Measurements from ENCODE around the gene SLC16A8.

The SLC16A8 gene

DNA sequence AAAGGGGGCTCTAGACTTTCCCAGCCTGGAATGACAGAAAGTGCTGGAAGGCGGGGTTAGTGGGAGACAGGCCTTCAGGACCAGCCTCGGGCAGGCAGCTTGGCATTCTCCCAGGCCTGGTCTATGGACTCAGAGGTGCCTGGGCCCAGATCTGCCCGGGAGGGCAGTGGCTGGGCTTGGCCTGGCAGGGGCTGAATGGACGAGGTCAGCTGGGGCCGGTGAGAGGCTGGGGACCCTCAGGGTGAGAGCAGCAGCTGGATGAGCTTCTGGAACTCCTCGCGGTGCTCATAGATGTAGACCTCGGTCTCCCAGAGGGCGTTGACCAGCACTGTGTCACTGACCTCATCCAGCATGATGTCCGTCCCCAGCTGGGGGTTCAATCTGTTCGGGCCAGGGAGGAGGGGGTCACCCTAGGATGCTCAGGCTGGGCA, 28.0 kb upstream of the SLC16A8 start:
- no peak for DNase-seq (ENCODE audit: low read depth)

DNA sequence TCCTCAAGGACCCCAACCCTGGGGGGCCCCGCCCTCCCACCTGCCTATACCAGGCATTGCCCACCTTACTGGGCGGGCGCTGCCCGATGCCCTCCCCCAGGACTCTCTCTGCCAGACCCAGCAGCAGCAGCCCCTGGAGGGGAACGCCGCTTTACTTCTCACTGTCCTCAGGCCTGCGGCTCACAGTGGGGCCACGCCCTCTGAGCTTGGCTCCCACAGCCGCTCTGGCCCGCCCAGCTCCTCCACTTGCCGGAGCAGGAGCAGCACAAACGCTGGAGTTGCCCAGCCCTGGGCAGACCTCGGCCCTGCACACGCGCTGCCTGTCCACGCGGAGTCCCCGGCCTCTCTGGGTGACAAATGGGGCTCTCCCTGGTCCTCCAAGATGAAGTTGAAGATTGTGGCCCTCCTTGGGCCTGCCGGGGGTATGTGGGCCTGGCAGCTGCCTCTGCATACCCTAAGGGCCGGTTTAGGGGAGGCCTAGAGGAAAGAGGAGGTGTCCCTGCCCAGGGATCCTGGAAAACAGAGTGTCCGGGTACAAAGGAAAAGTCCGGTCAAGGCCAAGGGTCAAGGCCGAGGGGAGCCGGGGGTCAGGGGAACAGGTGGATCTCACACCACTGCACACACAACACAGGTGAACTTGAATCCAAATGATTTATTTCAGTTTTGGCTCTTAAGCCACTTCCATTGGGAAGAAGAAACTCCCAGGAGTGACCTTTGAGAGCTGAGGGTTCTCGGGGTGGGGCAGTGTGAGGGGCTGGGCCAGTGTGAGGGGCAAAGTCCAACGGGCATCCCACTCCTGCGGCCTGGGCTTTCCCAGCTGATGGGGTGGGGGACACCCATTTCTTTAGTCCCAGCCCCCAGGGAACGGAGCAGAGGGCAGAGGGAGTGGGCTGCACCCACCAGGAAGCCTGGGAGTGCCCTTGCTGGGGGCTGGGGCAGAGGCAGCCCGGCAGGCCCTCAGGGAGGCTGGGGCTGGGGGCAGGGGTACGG, 27.2 kb upstream of the SLC16A8 start:
- DNase-seq (ENCODE audit: low read depth): peak; percentile 20

DNA sequence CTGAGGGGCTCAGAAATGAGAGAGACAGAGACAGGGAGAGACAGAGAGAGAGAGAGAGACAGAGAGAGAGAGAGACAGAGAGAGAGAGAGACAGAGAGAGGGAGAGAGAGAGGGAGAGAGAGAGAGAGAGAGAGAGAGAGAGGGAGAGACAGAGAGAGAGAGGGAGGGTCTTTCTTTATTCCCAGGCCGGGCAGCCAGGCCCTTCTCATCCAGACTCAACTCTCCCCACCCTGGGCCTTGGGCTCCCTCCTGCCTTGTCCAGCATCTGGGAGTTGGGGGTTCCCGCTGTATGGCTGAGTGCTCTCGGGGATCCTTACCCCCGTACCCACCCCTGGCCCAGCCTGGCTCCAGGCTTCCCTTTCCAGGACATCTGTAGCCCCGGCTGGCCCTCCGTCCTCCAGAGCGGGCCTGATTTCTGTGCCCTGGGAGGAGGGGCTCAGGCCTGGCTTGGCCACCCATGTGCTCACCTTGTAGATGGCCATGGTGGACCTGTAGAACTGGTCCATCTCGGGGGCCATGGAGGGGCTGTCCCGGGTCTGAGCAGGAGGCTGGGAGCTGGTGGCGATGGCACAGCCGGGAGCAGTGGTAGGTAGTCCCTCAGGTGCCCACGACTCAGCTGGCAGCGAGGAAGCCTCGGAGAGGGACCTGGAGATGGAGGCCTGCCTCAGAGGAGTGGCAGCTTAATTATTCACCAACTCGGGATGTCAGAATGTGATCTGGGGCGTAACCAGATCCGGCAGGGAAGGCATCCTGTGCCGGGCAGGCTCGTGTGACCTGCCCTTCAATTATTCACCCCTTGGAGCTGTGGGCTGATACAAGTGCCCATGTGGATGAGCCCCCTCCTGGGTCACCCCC, 26.3 kb upstream of the SLC16A8 start, which contains the start of gene BAIAP2L2:
Gene BAIAP2L2, minus strand, starts transcription at position 677 of the 855 bp plus-strand sequence. Its CDS starts 159 bp downstream, at position 518.
- DNase-seq (ENCODE audit: low read depth): no peak

DNA sequence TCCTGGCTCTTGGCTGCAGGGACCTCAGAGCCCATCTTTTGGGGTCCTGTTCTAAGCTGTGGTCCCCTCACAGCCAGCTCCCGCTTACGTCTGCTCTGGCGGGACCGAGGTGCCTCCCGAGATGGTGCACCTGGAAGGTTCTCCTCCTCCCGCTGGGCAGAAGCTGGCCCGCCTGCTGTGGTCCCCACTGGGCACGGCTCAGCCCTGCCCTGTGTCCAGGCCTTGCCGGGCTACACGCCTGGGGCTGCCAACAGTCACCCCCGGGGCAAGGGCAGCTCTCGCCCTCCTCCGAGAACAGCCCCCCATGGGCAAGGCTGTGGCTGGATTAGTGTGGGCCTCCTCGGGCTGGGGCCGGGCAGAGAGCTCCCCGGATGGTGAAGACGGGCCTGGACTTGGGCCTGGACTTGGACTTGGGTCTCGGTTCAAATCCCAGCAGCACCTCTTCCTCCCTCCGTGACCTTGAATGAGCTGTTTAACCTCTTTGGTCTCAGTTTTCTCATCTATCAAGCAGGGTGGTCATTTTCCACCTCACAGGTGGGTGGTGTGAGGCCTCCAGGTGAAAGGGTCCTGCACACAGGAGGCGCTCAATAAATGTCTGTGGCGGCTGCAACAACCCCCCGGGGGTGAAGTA, 25.5 kb upstream of the SLC16A8 start:
- no peak for DNase-seq (ENCODE audit: low read depth)

DNA sequence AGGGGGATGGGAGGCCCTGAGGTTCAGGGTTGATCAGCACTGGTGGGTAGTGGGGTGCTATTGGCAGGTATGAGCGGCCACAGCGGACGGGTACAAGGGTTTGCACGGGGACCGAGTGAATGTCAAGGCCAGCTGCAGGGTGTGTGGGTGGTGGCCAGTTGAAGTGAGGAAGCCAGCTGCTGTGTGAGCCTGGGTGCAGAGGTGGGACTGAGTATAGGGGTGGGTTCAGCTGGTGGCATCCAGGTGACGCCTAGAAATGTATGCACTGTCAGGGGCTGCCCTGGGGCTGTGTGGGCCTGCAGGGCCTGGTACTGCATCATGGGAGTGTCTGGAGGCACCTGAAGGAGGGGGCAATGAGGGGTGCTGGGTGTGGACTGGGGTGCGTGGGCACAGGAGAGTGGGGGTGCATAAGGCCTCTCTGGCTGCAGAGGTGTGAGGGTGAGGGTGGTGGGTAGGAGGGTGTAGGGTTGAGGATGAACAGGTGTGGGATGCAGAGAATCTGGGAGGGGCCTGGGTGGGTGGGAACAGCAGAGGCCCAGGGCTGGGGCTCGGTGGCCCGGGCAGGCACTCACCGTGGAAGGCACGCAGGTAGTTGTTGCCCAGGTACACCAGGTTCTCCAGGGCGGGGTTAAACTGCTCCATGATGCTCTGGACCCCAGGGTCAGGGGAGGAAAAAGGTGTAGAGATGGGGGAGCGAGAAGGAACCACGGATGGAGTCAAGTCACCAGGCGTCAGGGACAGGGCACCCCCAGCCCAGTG, 24.8 kb upstream of the SLC16A8 start:
- DNase-seq (ENCODE audit: low read depth): no peak

DNA sequence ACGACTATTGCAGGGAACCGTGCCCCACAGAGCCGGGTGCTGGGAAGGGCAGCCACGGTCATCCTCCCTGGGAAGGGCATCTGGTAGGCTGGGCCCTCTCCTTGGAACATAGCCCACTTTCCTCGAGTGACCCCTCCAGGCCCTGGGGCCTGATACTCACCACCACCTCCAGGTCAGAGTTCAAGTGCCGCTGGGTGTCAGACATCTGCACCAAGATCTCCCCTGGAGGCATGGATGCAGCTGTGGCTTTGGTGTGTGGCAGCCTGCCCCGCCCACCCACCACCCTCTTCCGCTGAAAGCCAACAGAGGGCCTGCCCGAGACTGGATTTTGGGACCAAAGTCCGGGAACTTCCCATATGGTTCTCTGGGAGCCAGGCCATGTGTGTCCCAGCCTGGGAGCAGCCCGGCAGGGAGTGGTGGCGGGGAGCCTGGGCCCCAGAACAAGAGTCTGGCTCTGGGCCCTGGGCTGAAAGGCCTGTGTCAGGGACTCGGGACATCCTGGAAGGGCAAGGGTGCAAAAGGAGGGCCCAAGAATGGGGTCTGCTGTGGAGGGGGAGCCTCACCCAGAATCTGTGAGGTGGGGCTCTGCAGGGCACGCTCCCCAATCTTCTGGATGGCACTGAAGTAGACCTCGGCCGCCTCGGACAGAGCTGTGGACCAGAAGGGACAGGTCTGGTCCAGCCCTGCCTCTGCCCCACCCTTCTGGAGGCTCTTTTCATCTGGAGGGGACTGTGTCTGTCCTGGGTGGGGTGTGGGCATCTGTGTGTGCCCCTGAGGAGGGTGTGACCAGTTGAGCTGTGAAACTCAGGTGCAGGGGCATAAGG, 23.9 kb upstream of the SLC16A8 start:
- no peak for DNase-seq (ENCODE audit: low read depth)

DNA sequence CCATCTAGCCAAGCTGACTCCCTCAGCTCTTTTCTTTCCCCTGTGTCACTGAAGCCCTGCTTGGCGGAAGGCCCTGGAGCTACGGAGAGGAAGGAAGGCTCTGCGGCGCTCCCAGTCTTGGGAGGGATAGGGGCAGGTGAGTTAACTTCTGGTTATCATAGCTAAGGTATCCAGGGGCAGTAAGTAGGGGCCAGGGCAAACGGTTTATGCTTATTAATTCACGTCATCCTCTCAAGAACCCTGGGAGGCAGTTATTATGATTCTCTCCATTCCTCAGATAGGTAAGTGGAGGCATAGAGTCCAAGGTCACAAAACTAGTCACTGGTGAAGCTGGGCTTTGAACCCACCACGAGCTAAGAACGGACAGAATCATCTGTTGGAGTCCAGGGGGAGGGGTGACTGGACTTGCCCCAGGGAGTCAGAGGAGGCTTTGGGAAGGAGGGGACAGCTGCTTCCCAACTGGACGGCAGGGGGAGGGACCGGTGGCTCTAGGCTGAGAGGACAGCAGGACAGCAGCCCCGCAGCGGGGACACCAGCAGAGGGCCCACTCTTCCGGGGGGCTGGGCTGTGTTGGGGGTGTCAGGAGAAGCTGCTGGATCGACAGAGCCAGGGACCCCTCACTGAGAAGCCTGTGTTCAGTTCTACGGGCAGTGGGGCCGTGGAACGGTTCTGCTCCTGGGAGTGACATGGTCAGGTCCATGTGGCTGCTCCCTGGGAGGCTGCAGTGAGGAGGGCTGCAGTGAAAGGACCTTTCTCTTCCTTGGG, 23.0 kb upstream of the SLC16A8 start:
- DNase-seq (ENCODE audit: low read depth): no peak

DNA sequence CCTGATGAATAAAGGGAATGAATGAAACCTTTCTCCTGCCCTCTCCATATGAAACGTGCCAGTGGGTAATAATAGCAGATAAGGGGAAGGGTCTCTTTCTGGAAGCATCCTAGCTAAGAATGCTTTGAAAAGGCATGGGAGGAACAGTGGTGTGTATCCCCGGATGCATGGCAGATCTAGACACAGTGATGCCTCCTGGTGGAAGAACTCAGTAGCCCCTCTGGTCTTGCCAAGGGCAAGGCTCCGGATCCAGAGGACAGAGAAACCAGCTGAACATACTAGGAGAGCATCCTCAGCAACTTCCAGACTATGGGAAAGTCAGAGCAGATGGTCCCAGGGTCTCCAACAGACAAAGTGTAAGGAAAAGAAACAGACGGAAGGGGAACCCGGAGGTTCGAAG, 20.1 kb upstream of the SLC16A8 start:
- DNase-seq (ENCODE audit: low read depth): peak; percentile 31

DNA sequence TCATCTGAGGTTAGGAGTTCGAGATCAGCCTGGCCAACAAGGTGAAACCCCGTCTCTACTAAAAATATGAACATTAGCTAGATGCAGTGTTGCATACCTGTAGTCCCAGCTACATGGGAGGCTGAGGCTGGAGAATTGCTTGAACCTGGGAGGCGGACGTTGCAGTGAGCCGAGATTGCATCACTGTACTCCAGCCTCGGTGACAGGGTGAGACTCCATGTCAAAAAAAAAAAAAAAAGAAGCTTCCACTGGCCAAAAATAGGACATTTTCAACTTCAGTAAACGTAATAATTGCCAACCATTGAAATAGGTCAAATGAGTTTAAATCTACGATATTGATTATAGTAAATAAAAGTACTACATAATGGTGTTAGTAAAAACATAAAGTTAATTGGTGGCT, 19.7 kb upstream of the SLC16A8 start:
- no peak for DNase-seq (ENCODE audit: low read depth)

DNA sequence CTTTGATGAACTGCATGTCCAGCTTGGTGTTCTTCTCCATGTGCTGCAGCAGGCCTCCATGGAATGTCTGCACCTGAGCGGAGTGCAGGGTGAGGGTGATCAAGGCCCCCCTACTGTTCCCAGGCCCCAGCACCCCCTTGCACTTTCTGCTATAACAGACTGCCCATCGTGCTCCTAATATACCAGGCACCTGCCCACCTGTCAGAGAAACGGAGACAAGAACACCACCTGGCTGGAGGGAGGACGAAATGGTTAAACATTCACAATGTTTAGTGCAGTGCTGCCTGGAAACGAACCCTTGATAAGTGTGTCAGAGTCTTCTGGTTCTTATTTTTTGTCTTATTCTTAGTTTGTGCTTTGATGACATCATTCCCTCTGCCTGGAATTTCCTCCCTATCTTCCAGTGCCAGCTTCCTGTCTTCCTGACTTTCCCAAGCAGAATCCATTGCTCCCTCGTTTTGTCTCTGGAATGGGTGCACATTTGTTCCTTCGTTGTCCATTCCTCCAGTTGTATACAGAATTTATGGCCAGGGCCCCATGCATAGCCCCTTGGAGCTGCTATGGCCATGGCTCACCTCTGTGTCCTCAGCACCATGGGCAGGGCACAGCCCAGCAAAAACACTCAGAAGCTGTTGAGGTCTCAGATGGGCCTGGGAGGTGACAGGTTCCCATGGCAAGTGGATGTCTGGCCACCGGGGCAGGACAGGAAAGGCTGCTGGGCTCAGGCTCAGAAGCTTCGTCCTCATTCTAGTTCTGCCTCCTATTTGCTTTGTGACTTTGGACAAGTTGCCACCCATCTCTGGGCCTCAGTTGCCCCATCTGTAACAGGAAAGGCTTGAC, 14.6 kb upstream of the SLC16A8 start:
- DNase-seq (ENCODE audit: low read depth): peak; percentile 63

DNA sequence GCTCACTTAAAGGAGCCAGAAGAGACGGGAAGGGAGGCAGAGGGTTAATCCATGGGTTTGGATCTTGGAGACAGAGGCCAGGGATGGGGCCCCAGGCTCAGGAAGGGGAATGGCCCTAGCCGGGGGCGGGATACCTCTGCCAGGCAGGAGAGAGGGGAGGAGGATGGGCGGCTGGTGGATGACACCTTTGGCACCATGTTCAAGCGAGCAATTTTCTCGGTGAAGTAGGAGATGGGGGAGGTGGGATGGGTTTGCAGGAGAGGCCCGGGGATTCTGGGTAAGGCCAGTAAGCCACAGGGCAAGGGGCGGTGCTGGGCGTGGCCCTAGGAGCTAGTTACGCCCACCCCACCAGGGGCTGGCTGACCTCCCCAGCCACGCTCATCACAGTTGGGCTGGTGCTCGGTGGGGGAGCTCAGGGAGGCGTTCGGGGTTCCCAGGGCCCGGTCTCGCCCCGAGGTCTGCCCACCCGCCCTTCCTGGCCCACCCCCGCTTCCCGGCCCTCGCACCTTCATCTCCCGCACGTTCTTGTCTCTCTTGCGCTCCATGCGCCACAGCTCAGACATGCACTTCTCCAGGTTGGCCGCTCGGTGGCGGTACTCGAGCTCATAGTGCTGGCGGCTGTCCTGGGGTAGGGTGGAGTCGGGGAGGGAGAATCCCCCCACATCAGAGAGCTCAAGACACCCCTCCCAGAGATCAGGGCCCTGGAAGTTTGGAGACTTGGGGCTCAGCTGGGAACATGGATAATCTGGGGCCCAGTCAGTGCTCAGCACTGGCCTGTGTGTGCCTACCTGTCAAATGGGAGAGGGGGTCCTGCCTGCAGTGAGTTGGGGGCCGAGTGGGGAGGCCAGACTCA, 13.8 kb upstream of the SLC16A8 start:
- peak; percentile 22 for DNase-seq (ENCODE audit: low read depth)

DNA sequence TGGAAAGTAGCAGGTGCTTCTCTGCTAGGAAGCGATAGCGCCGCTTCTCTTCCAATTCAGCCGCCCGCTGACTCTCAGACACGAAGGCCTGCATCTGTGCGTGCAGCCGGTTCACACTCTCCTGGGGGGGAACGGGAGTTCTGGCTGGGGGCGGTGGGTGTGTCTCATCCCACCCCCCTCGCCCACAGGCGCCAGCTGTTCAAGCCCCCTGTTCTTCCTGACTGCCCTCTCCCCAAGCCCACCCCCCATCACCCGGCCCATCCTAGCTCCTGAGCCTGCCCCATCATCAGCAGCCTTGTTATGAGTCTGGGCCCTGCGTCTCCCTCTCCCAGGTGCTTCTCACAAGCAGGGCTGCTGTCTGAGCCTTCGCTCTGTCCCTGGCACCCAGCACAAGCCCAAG, 13.1 kb upstream of the SLC16A8 start:
- no peak for DNase-seq (ENCODE audit: low read depth)

DNA sequence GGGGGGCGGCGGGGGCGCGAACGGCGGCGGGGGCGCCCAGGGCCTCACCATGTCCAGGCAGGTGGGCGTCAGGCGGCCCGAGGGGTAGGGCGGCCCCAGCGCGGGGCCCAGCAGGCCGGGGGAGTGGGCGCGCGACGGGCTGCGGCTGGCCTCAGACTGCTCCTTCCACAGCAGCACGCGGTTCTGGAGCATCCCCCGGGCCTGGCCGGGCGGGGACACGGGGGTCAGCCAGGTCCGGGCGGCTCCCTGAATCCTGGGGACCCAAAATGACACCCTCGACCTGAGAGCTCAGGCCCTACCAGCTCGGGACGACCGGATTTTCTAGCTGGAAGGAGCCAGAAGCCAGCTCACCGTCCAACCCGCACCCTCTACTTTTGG, 5.5 kb upstream of the SLC16A8 start:
- DNase-seq (ENCODE audit: low read depth): no peak

DNA sequence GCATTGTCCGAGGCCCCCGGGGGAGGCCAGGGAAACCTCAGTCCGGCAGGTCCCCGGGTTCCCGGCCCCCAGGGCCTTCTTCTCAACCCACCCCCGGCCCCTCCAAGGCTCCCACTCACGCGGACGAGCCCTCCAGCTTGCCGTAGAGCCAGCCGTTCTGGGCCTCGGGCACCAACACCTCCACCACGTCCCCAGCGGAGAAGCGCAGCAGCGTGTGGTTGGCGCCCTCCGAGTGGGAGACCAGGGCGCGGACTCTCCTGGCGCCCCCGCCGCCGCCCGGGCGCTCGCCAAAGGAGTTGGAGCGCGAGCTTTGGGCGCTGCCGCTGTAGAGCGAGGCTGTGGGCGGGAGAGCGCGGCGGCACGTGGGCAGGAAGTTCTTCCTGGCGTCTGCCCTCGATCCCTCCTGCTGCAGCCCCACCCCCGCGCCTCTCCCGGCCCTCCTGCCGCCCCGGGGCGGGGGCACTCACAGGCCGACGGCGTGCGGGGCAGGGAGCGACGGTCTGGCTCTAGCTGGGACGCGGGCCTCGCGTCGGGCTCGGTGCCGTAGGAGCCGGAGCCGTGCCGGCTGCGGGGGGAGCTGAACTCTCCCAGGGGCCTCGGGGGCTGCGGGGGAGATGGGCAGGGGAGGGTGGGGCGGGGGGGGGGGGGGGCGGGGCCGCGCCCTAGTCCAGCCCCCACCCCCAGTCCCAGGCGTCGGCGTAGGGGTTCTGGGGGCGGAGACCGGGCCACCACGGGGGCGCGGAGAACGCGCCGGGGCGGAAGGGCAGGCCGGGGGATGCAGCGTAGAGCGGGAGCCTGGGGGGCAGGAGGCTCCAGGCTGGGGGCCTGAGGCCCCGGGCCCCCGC, 4.9 kb upstream of the SLC16A8 start:
- no peak for DNase-seq (ENCODE audit: low read depth)

DNA sequence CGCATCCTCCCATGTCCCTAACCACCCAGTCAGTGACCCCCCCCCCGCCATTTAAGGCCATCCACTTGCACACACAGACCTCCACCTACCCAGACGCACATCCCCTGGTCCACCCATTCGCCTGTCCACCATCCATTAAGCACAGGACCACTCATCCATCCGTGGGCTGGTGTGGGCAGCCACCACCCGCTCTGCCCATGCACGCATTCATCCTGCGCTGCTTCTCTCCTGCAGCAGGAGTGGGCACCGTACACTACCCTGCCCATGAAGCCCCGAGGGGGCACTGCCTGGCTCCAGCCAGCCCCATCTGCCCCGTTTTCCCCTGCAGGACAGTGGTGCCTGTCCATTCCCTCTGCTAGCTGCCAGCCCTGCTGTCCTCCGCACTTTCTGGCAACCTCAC, 3.9 kb upstream of the SLC16A8 start:
- DNase-seq (ENCODE audit: low read depth): no peak

DNA sequence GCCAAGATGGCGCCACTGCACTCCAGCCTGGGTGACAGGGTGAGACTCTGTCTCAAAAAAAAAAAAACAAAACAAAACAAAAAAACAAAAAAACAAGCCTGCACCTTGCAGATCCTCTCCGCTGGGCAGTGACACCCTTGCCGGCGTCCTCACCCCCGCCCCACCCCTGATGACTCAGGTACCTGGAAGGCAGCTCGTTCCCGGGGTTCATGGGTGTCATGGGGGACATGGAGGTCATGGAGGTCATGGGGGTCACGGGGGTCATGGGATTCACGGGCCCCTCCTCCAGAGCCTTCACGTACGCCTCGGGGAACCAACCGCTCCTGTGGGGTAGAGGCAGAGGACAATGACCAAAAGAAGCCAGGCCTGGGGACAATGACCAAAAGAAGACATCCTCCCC, 3.0 kb upstream of the SLC16A8 start:
- no peak for DNase-seq (ENCODE audit: low read depth)
